Kidney (tissue), 14 donors: ENCODE measurements around the gene TRAF3. TPM values are rescaled to one million over a fixed set of nuclear protein-coding genes. Genes with fewer than 3 reads are reported as not detected.
"Not testable (repeated sequence)": the region's sequence is repeated elsewhere in the genome, so short reads cannot be mapped to it uniquely, and the experiment has no call there.

Source experiments
- DNase-seq, 5 donors: peaks; one replicate each; pipeline ENCODE4 v3.0.0-alpha.2; 2013 to 2020
- FAIRE-seq: peaks from 2 replicates; lab custom pipeline; 2012; peaks lifted over from hg19 to GRCh38; lab: Jason Lieb, UNC
- H3K27ac ChIP-seq, 2 donors: one replicate each; pipeline ENCODE4 v1.7.0; 2013; ENCODE audit warnings: low read depth in 2 of 2, low read length in 2 of 2, inconsistent platforms in 1 of 2
- H3K27me3 ChIP-seq: one replicate; pipeline ENCODE4 v1.7.1; 2013; ENCODE audit warnings: low read length, inconsistent platforms; ENCODE audit not compliant: control insufficient read depth, insufficient read depth
- H3K36me3 ChIP-seq, 3 donors: one replicate each; pipeline versions ENCODE4 v1.7.0 to v1.7.1; 2013; ENCODE audit warnings: low read length in 3 of 3, control low read depth in 1 of 3, inconsistent platforms in 1 of 3; ENCODE audit not compliant: insufficient read depth in 3 of 3, control insufficient read depth in 2 of 3
- H3K4me1 ChIP-seq, 3 donors: one replicate each; pipeline versions ENCODE4 v1.7.0 to v1.7.1; 2013; ENCODE audit warnings: low read length in 3 of 3, inconsistent platforms in 1 of 3, low read depth in 1 of 3; ENCODE audit not compliant: control insufficient read depth in 2 of 3, insufficient read depth in 2 of 3
- H3K4me3 ChIP-seq, 3 donors: one replicate each; pipeline versions ENCODE4 v1.7.0 to v1.8.1; 2013; ENCODE audit warnings: low read length in 3 of 3, control low read depth in 1 of 3, inconsistent platforms in 1 of 3
- H3K9ac ChIP-seq, 3 donors: one replicate each; pipeline versions ENCODE4 v1.7.0 to v1.7.1; 2013; ENCODE audit warnings: low read length in 3 of 3, control low read depth in 1 of 3, inconsistent platforms in 1 of 3
- H3K9me3 ChIP-seq, 3 donors: one replicate each; pipeline versions ENCODE4 v1.7.0 to v1.7.1; 2013; ENCODE audit warnings: low read length in 3 of 3, control low read depth in 1 of 3, inconsistent platforms in 1 of 3; ENCODE audit not compliant: control insufficient read depth in 2 of 3, insufficient read depth in 1 of 3
- CTCF ChIP-seq: IDR thresholded peaks from 3 replicates; pipeline ENCODE4 v1.5.1; 2012; ENCODE audit warnings: mild to moderate bottlenecking, moderate library complexity, borderline replicate concordance; ENCODE audit not compliant: insufficient read depth; ENCODE audit errors: extremely low read depth
- intact Hi-C: fragments of 100-400 bp; cut with DNase I; formaldehyde crosslinking; loops from one replicate; pipeline ENCODE4 v1.11.1; 2022
- polyA plus RNA-seq: library from polyadenylated mRNA; stranded (reverse); fragments of 350-450 nt; fragmentation: Illumina TruSeq; extraction: RNeasy Lipid Tissue Mini Kit (QIAGEN cat#74804); gene quantifications from one replicate; pipeline ENCODE4 v1.2.3, GENCODE V29; 2014; ENCODE audit warnings: low read depth, low replicate concordance; ENCODE audit not compliant: insufficient read depth
- total RNA-seq: library from RNA; stranded (reverse); fragmentation: NEBNext Ultra II Directional; extraction: Animal tissue kit (Norgen Biotek cat#: 25700); gene quantifications from one replicate; pipeline ENCODE4 v1.2.1, GENCODE V29; 2021
- donor health status: control.
- donor health status: control.
- donor health status: control.
- donor health status: control.
- donor health status: control.
- donor health status: DM: yes; HTN: yes; CAD: no.
- donor health status: Normal renal cell carcinoma (clear cell type).

The TRAF3 gene
- total and polyA plus RNA-seq, 2 donors from 2014 or later: 5.2 to 35.4 TPM

GRCh38 chr14:102764220-102764671 is 13.0 kb upstream of the TRAF3 start:
- no peak for TF ChIP-seq CTCF
- Histone ChIP-seq H3K4me1 (no peaks in the 10 kb centered on the region), H3K9ac (no peak overlapping the region), H3K36me3 (no peaks in the 10 kb centered on the region), H3K9me3 (no peaks in the 10 kb centered on the region), H3K4me3 (no peak overlapping the region), H3K27me3 (no peaks in the 10 kb centered on the region), H3K27ac (no peak overlapping the region)
- intact Hi-C loops: no loop called here
- FAIRE-seq (no peak), DNase-seq (no peak)

- H3K27me3 ChIP-seq, H3K4me3 ChIP-seq, H3K36me3 ChIP-seq, H3K9me3 ChIP-seq, FAIRE-seq, H3K9ac ChIP-seq, H3K4me1 ChIP-seq, intact Hi-C loops, H3K27ac ChIP-seq, DNase-seq: not testable (repeated sequence)
Measured at GRCh38 chr14:102765770-102766169, 11.5 kb upstream of the TRAF3 start.

GRCh38 chr14:102768223-102769048 is 8.8 kb upstream of the TRAF3 start:
- H3K27me3 ChIP-seq: no peaks in the 10 kb centered on the region
- no peak overlapping the region for H3K4me3 ChIP-seq
- H3K36me3 ChIP-seq: no peaks in the 10 kb centered on the region
- no peaks in the 10 kb centered on the region for H3K4me1 ChIP-seq
- peak in 1 of 5 donors; percentile 73 for DNase-seq
- TF ChIP-seq CTCF: no peak
- intact Hi-C loops: no loop called here
- no peaks in the 10 kb centered on the region for H3K9me3 ChIP-seq
- H3K9ac ChIP-seq: no peak overlapping the region
- no peak for FAIRE-seq
- no peak overlapping the region for H3K27ac ChIP-seq

GRCh38 chr14:102769049-102769327 is 8.3 kb upstream of the TRAF3 start:
- intact Hi-C loops: no loop called here
- no peak for TF ChIP-seq CTCF
- no peak for FAIRE-seq
- no peak overlapping the region for H3K4me3 ChIP-seq
- no peaks in the 10 kb centered on the region for H3K36me3 ChIP-seq
- no peaks in the 10 kb centered on the region for H3K27me3 ChIP-seq
- no peak for DNase-seq
- no peaks in the 10 kb centered on the region for H3K4me1 ChIP-seq
- no peak overlapping the region for H3K27ac ChIP-seq
- no peak overlapping the region for H3K9ac ChIP-seq
- no peaks in the 10 kb centered on the region for H3K9me3 ChIP-seq
